ENCODE data around the gene CERS6. TPM values are rescaled to one million over a fixed set of nuclear protein-coding genes. Genes with fewer than 3 reads are reported as not detected.

CERS6 gene
- total RNA-seq, 1 donor from 2014 or later = 30.8 TPM

DNA sequence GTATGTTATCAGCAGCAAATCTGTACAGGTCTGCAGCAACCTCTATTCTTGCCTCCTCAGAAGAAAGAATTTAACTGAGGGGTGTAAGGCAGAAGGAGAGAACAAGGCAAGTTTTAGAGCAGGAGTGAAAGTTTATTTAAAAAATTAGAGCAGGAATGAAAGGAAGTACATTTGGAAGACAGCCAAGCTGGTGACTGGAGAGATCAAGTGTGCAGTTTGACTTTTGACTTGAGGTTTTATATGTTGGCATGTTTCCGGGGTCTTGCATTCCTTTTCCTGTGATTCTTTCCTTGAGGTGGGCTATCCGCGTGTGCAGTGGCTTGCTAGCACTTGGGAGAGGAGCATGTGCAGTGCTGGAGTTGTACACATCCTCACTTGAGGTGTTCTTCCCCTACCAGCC, 16.5 kb upstream of the CERS6 start:
- Histone ChIP-seq H3K9me3 (ENCODE audit: control insufficient read depth in 3 of 3, low read length in 3 of 3) (no peaks in the 10 kb centered on the region), H3K9ac (ENCODE audit: low read depth in 1 of 3, low read length in 3 of 3) (no peak overlapping the region), H3K27me3 (ENCODE audit: control insufficient read depth in 3 of 3, insufficient read depth in 3 of 3, low read length in 3 of 3) (no peaks in the 10 kb centered on the region)

DNA sequence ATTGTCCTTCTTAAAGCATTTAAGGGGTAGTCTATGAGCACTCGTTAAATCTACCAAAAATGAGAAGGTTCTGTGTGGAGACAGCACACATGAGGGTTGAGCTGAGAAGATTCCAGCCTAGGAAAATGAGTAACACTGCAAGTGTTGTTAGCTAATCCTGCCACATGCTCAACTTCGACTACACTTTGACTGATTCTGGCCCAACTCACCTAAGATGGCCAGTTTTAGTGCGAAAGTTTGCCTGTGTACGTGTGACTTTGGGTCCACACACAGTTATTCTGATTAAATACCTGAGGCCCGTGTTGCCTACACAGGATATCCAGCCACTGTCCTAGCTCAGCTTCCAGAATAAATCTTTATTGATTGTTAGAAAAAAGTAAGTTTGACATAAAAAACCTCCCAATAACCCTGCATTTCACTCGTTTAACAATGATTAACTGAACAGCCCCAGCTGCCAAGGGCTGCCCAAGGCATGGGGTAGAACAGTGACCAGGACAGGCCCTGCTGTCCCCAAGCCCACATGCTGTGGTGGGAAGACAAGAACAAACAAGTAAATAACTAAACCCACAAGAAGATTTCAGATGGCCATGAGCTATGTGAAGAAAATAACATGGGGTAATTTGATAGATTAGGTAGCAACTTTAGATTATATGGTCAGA, 14.7 kb upstream of the CERS6 start:
- H3K9ac ChIP-seq (ENCODE audit: low read depth in 1 of 3, low read length in 3 of 3) = no peak overlapping the region
- H3K27ac ChIP-seq (ENCODE audit: low read depth, low read length) = no peak overlapping the region
- H3K27me3 ChIP-seq (ENCODE audit: control insufficient read depth in 3 of 3, insufficient read depth in 3 of 3, low read length in 3 of 3) = no peaks in the 10 kb centered on the region
- H3K36me3 ChIP-seq (ENCODE audit: control insufficient read depth in 3 of 3, insufficient read depth in 3 of 3, low read length in 3 of 3) = no peaks in the 10 kb centered on the region
- no peaks in the 10 kb centered on the region for H3K9me3 ChIP-seq (ENCODE audit: control insufficient read depth in 3 of 3, low read length in 3 of 3)
- no peaks in the 10 kb centered on the region for H3K4me1 ChIP-seq (ENCODE audit: control insufficient read depth in 3 of 3, insufficient read depth in 3 of 3, low read length in 3 of 3)
- H3K4me3 ChIP-seq (ENCODE audit: low read length in 3 of 3) = no peak overlapping the region

More for the DNA sequence above, 16.5 kb upstream of the CERS6 start:
- H3K4me3 ChIP-seq (ENCODE audit: low read length in 3 of 3) = no peak overlapping the region
- no peaks in the 10 kb centered on the region for H3K4me1 ChIP-seq (ENCODE audit: control insufficient read depth in 3 of 3, insufficient read depth in 3 of 3, low read length in 3 of 3)
- H3K36me3 ChIP-seq (ENCODE audit: control insufficient read depth in 3 of 3, insufficient read depth in 3 of 3, low read length in 3 of 3) = no peaks in the 10 kb centered on the region
- H3K27ac ChIP-seq (ENCODE audit: low read depth, low read length) = no peak overlapping the region

DNA sequence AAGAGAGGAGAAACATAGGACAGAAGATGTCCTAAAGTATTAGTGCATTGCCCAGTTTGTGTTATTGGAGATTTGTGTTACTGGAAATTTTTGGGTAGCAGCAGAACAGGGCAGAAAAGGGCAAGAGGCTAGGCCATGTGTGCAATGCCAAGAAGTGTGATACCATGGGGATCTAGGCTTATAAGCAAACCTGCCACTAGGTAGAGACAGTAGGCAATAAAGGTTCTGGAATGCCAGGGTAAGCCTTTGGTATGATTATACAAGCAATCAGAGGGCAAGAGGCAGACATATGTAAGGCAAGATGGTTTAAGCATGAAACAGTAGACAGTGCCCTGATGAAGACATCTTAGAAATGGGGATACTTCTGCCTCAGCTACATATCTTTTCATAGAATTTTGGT, 12.3 kb upstream of the CERS6 start:
- no peaks in the 10 kb centered on the region for H3K27me3 ChIP-seq (ENCODE audit: control insufficient read depth in 3 of 3, insufficient read depth in 3 of 3, low read length in 3 of 3)

DNA sequence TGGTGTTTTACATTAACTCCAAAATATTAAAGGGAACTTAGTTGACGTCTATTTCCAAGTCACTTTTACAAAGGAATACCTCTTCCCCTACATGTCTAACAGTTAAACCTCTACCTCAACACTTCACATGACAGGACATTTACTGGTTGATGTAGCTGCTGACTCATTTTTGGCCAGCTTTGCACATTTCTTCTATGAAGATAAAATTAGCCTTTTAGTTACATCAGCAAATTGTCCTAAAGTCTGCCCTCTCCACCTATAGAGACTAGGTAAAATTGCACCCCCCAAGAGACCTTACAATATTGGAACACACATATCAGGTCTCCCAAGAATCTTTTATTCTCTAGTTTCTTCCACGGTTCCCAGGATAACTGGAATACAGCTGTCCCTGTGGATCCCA, 10.1 kb upstream of the CERS6 start:
- Histone ChIP-seq H3K4me3 (ENCODE audit: low read length in 3 of 3) (no peak overlapping the region), H3K36me3 (ENCODE audit: control insufficient read depth in 3 of 3, insufficient read depth in 3 of 3, low read length in 3 of 3) (no peaks in the 10 kb centered on the region), H3K4me1 (ENCODE audit: control insufficient read depth in 3 of 3, insufficient read depth in 3 of 3, low read length in 3 of 3) (no peaks in the 10 kb centered on the region)

More for the DNA sequence above, 12.3 kb upstream of the CERS6 start:
- Histone ChIP-seq H3K27ac (ENCODE audit: low read depth, low read length) (no peak overlapping the region), H3K36me3 (ENCODE audit: control insufficient read depth in 3 of 3, insufficient read depth in 3 of 3, low read length in 3 of 3) (no peaks in the 10 kb centered on the region), H3K9me3 (ENCODE audit: control insufficient read depth in 3 of 3, low read length in 3 of 3) (no peaks in the 10 kb centered on the region), H3K4me1 (ENCODE audit: control insufficient read depth in 3 of 3, insufficient read depth in 3 of 3, low read length in 3 of 3) (no peaks in the 10 kb centered on the region), H3K9ac (ENCODE audit: low read depth in 1 of 3, low read length in 3 of 3) (no peak overlapping the region), H3K4me3 (ENCODE audit: low read length in 3 of 3) (no peak overlapping the region)

DNA sequence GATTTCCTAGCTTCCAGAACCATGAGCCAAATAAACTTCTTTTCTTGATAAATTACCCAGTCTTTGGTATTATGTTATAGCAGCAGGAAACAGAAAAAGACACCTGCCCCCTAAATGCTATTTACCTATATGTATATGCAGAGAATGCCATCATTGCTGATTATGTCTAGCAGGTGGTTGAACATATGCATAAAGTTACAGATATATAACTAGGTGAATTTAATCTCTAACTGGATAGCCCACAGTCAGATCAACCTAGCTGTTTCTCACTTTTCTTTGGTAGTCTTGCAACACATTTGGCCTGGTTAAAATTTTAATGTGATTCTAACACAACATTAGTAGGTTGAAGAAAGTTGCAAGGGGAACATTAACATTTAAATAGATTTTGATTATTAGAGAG, 7.1 kb upstream of the CERS6 start:
- Histone ChIP-seq H3K4me3 (ENCODE audit: low read length in 3 of 3) (no peak overlapping the region), H3K27ac (ENCODE audit: low read depth, low read length) (no peak overlapping the region), H3K9ac (ENCODE audit: low read depth in 1 of 3, low read length in 3 of 3) (no peak overlapping the region), H3K27me3 (ENCODE audit: control insufficient read depth in 3 of 3, insufficient read depth in 3 of 3, low read length in 3 of 3) (no peaks in the 10 kb centered on the region), H3K4me1 (ENCODE audit: control insufficient read depth in 3 of 3, insufficient read depth in 3 of 3, low read length in 3 of 3) (no peaks in the 10 kb centered on the region), H3K9me3 (ENCODE audit: control insufficient read depth in 3 of 3, low read length in 3 of 3) (no peaks in the 10 kb centered on the region), H3K36me3 (ENCODE audit: control insufficient read depth in 3 of 3, insufficient read depth in 3 of 3, low read length in 3 of 3) (no peaks in the 10 kb centered on the region)

More for the DNA sequence above, 10.1 kb upstream of the CERS6 start:
- H3K9ac ChIP-seq (ENCODE audit: low read depth in 1 of 3, low read length in 3 of 3) = no peak overlapping the region
- no peak overlapping the region for H3K27ac ChIP-seq (ENCODE audit: low read depth, low read length)
- no peaks in the 10 kb centered on the region for H3K9me3 ChIP-seq (ENCODE audit: control insufficient read depth in 3 of 3, low read length in 3 of 3)
- H3K27me3 ChIP-seq (ENCODE audit: control insufficient read depth in 3 of 3, insufficient read depth in 3 of 3, low read length in 3 of 3) = no peaks in the 10 kb centered on the region

DNA sequence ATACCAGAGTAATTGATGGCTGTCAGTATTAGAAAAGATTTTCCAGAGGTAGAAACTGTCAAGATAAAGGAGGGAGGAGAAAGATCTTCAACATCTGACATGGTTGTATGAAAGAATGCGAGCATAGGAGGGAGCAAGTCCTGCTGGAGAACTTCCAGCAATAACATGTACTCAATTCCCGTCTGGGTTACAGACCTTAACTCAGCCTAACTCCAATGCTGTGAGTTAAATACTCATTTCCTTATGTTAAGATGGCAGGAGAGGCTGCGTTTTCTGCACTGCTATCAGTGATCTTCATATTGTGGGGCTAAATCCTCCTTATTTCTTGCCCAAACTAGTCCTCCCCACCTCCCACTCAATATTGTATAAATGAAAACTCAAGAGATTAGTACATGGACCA, 6.7 kb upstream of the CERS6 start:
- Histone ChIP-seq H3K27me3 (ENCODE audit: control insufficient read depth in 3 of 3, insufficient read depth in 3 of 3, low read length in 3 of 3) (no peaks in the 10 kb centered on the region), H3K9me3 (ENCODE audit: control insufficient read depth in 3 of 3, low read length in 3 of 3) (no peaks in the 10 kb centered on the region), H3K9ac (ENCODE audit: low read depth in 1 of 3, low read length in 3 of 3) (no peak overlapping the region), H3K36me3 (ENCODE audit: control insufficient read depth in 3 of 3, insufficient read depth in 3 of 3, low read length in 3 of 3) (no peaks in the 10 kb centered on the region), H3K4me1 (ENCODE audit: control insufficient read depth in 3 of 3, insufficient read depth in 3 of 3, low read length in 3 of 3) (no peaks in the 10 kb centered on the region), H3K27ac (ENCODE audit: low read depth, low read length) (no peak overlapping the region), H3K4me3 (ENCODE audit: low read length in 3 of 3) (no peak overlapping the region)

DNA sequence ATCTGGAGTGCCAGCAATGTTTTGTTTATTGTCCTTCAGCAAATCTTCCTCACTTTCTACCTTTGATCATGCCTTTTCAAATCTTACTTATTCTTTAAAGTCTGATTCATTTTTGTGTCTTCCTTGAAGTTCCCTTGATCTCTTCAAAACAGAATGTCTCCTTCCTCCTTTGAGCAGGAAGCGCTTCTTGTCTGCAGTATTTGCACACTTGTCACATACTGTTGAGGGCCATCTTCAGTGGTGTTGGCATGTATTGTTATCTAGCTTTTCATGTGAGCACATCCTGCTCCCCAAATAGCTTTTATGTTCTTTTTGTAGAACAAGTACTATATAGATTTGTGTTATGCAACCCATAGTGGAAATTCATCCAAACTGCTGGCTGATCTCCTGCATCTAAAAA, 5.9 kb upstream of the CERS6 start:
- Histone ChIP-seq H3K9me3 (ENCODE audit: control insufficient read depth in 3 of 3, low read length in 3 of 3) (no peaks in the 10 kb centered on the region), H3K27me3 (ENCODE audit: control insufficient read depth in 3 of 3, insufficient read depth in 3 of 3, low read length in 3 of 3) (no peaks in the 10 kb centered on the region), H3K36me3 (ENCODE audit: control insufficient read depth in 3 of 3, insufficient read depth in 3 of 3, low read length in 3 of 3) (no peaks in the 10 kb centered on the region), H3K27ac (ENCODE audit: low read depth, low read length) (no peak overlapping the region), H3K9ac (ENCODE audit: low read depth in 1 of 3, low read length in 3 of 3) (no peak overlapping the region), H3K4me1 (ENCODE audit: control insufficient read depth in 3 of 3, insufficient read depth in 3 of 3, low read length in 3 of 3) (no peaks in the 10 kb centered on the region), H3K4me3 (ENCODE audit: low read length in 3 of 3) (no peak overlapping the region)

DNA sequence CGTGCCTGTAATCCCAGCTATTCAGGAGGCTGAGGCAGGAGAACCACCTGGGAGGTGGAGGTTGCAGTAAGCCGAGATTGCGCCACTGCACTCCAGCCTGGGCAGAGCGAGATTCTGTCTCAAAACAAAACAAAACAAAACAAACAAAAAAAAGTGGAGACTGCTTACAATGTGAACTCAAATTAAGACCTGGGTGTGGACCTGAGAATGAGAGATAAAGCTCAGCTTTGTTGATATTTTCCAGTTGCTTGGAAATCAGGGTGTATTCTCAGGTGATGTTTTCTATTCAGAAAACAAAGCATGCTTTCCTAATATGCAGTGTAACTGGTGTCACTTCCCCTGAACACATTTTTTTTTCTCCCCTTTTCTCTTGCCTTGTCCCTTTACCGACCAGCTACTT, 5.3 kb upstream of the CERS6 start:
- H3K9me3 ChIP-seq (ENCODE audit: control insufficient read depth in 3 of 3, low read length in 3 of 3) = no peaks in the 10 kb centered on the region
- H3K27me3 ChIP-seq (ENCODE audit: control insufficient read depth in 3 of 3, insufficient read depth in 3 of 3, low read length in 3 of 3) = no peaks in the 10 kb centered on the region
- no peaks in the 10 kb centered on the region for H3K36me3 ChIP-seq (ENCODE audit: control insufficient read depth in 3 of 3, insufficient read depth in 3 of 3, low read length in 3 of 3)
- no peak overlapping the region for H3K9ac ChIP-seq (ENCODE audit: low read depth in 1 of 3, low read length in 3 of 3)
- H3K4me1 ChIP-seq (ENCODE audit: control insufficient read depth in 3 of 3, insufficient read depth in 3 of 3, low read length in 3 of 3) = no peaks in the 10 kb centered on the region
- H3K4me3 ChIP-seq (ENCODE audit: low read length in 3 of 3) = no peak overlapping the region
- no peak overlapping the region for H3K27ac ChIP-seq (ENCODE audit: low read depth, low read length)

DNA sequence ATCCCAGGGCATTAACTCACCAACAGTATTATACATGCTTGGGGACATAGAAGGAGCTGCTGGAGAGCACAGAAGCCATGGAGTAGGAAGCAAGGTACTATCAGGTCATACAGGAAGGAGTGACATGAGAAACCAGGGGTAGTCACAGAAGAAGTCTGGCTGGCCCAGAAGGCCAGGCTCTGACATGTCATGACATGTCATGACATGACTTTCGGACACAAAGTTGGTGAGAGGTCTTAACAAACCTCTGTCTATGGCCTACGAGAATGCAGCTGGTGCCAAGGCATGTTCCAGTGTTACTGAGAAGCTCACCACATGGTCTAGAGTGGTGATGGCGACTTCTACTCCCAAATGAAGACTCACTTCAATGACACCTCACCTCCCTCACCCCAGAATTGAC, 3.3 kb upstream of the CERS6 start:
- Histone ChIP-seq H3K36me3 (ENCODE audit: control insufficient read depth in 3 of 3, insufficient read depth in 3 of 3, low read length in 3 of 3) (no peaks in the 10 kb centered on the region), H3K4me1 (ENCODE audit: control insufficient read depth in 3 of 3, insufficient read depth in 3 of 3, low read length in 3 of 3) (peaks cover 4 to 8% (median 5%) of the 10 kb centered on the region in 3 donors), H3K27ac (ENCODE audit: low read depth, low read length) (no peak overlapping the region)

DNA sequence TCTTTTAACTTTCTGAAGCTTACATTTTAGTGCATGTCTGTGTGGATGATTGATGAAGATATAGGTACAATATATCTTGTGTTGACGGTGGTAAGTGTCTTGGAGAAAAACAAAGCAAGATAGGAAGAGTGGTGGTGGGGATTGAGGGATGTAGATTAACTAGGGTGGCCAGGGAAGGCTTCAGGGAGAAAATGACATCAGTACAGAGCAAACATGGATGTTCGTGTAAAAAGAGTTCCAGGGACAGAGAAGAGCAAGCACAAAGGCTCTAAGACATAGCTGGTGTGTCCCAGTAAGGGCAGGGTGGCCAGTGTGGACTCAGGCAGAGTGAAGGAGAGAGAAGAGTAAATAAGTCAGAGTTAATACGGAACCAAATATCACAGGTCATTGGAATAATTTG, 2.7 kb upstream of the CERS6 start:
- H3K4me1 ChIP-seq (ENCODE audit: control insufficient read depth in 3 of 3, insufficient read depth in 3 of 3, low read length in 3 of 3) = peaks cover 4 to 8% (median 5%) of the 10 kb centered on the region in 3 donors
- H3K9me3 ChIP-seq (ENCODE audit: control insufficient read depth in 3 of 3, low read length in 3 of 3) = no peaks in the 10 kb centered on the region
- H3K27ac ChIP-seq (ENCODE audit: low read depth, low read length) = no peak overlapping the region
- no peaks in the 10 kb centered on the region for H3K36me3 ChIP-seq (ENCODE audit: control insufficient read depth in 3 of 3, insufficient read depth in 3 of 3, low read length in 3 of 3)
- H3K9ac ChIP-seq (ENCODE audit: low read depth in 1 of 3, low read length in 3 of 3) = no peak overlapping the region
- H3K4me3 ChIP-seq (ENCODE audit: low read length in 3 of 3) = no peak overlapping the region
- no peaks in the 10 kb centered on the region for H3K27me3 ChIP-seq (ENCODE audit: control insufficient read depth in 3 of 3, insufficient read depth in 3 of 3, low read length in 3 of 3)

More for the DNA sequence above, 3.3 kb upstream of the CERS6 start:
- H3K27me3 ChIP-seq (ENCODE audit: control insufficient read depth in 3 of 3, insufficient read depth in 3 of 3, low read length in 3 of 3) = no peaks in the 10 kb centered on the region
- H3K4me3 ChIP-seq (ENCODE audit: low read length in 3 of 3) = no peak overlapping the region
- no peaks in the 10 kb centered on the region for H3K9me3 ChIP-seq (ENCODE audit: control insufficient read depth in 3 of 3, low read length in 3 of 3)
- no peak overlapping the region for H3K9ac ChIP-seq (ENCODE audit: low read depth in 1 of 3, low read length in 3 of 3)

Measured in skeletal muscle tissue (tissue), 4 donors.